Small intestine (tissue), 7 donors: ENCODE data around the gene IPO4. TPM values are rescaled to one million over a fixed set of nuclear protein-coding genes. Genes with fewer than 3 reads are reported as not detected.
"Not testable (repeated sequence)": the region's sequence is repeated elsewhere in the genome, so short reads cannot be mapped to it uniquely, and the experiment has no call there.

Experiments
- DNase-seq, 2 donors: peaks; one replicate each; pipeline versions ENCODE4 v3.0.0 to v3.0.0-alpha.2; 2013
- FAIRE-seq: peaks from 2 replicates; lab custom pipeline; 2012; peaks lifted over from hg19 to GRCh38; lab: Jason Lieb, UNC
- H3K27ac ChIP-seq, 3 donors: one replicate each; pipeline ENCODE4 v1.5.1; 2013; ENCODE audit warnings: low read length in 2 of 3, mild to moderate bottlenecking in 2 of 3, control low read depth in 1 of 3, inconsistent platforms in 1 of 3, low read depth in 1 of 3, moderate library complexity in 1 of 3
- H3K27me3 ChIP-seq, 3 donors: one replicate each; pipeline ENCODE4 v1.6.1; 2013; ENCODE audit warnings: low read length in 3 of 3, inconsistent platforms in 1 of 3; ENCODE audit not compliant: control insufficient read depth in 3 of 3, insufficient read depth in 3 of 3
- H3K36me3 ChIP-seq, 3 donors: one replicate each; pipeline ENCODE4 v1.6.1; 2013; ENCODE audit warnings: low read length in 3 of 3, inconsistent platforms in 1 of 3, low read depth in 1 of 3, mild to moderate bottlenecking in 1 of 3, moderate library complexity in 1 of 3; ENCODE audit not compliant: control insufficient read depth in 3 of 3, insufficient read depth in 2 of 3
- H3K4me1 ChIP-seq, 3 donors: one replicate each; pipeline ENCODE4 v1.6.1; 2013; ENCODE audit warnings: low read length in 2 of 3, inconsistent platforms in 1 of 3, low read depth in 1 of 3, mild to moderate bottlenecking in 1 of 3, moderate library complexity in 1 of 3; ENCODE audit not compliant: control insufficient read depth in 3 of 3, insufficient read depth in 2 of 3
- H3K4me3 ChIP-seq, 3 donors: one replicate each; pipeline ENCODE4 v1.5.1; 2013; ENCODE audit warnings: low read length in 3 of 3, control low read depth in 1 of 3, inconsistent platforms in 1 of 3, low read depth in 1 of 3, mild to moderate bottlenecking in 1 of 3, moderate library complexity in 1 of 3
- H3K9me3 ChIP-seq, 2 donors: one replicate each; pipeline ENCODE4 v1.6.1; 2013; ENCODE audit warnings: low read depth in 1 of 2, low read length in 1 of 2; ENCODE audit not compliant: control insufficient read depth in 2 of 2, insufficient read depth in 1 of 2
- WGBS, 3 donors: extraction: QIAGEN DNeasy Blood & Tissue Kit; methylation state at CpG; one replicate each; pipeline ENCODE4 v1.1.7; 2013; 5-methylcytosine and 5-hydroxymethylcytosine counted together
- polyA plus RNA-seq, 4 donors: library from polyadenylated mRNA; stranded (reverse) in 3 of 4; unstranded in 1 of 4; fragments of 200-250 nt in 3 of 4; fragments of 120-200 nt in 1 of 4; gene quantifications; one replicate each; pipeline versions ENCODE4 v1.2.1 to v1.2.3, GENCODE V29; 2013
- donor health status: healthy with polysubstance abuse.
- donor health status: control.
- donor health status: control.
- donor health status: Bipolar disorder and iron deficiency.
- donor health status: healthy.

IPO4 gene
- polyA plus RNA-seq, 4 donors: 3.2 to 24.4 (median 12.5) TPM

DNA sequence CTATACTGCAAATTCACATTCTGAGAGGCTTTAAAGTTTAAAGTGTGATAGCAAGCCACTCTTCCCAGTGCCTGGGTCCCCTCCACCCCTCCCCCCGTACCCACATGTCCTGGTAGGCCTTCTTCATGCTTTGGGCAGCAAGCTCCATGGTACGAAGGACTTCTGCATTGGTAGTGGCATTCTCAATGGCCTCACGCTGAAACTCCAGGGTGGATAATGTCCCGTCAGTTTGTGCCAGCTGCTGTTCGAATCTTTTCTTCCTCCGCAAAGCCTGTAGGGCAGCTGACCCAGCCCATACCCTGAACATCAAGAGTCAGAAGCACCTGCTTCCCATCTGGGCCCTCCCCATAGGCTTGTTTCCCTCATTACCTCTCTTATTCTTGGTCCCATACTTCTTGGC, 22.7 kb upstream of the IPO4 start:
- no peak overlapping the region for H3K27ac ChIP-seq
- no peaks in the 10 kb centered on the region for H3K9me3 ChIP-seq
- no peaks in the 10 kb centered on the region for H3K27me3 ChIP-seq
- FAIRE-seq (no peak), DNase-seq (no peak)
- peaks cover 0 to 18% (median 0%) of the 10 kb centered on the region in 3 donors for H3K4me1 ChIP-seq
- peaks cover 0 to 43% (median 10%) of the 10 kb centered on the region in 3 donors for H3K36me3 ChIP-seq
- WGBS, 3 donors: 91 to 94% (median 94%) methylated on average over 6 of the region's 6 CpGs
- H3K4me3 ChIP-seq: no peak overlapping the region

DNA sequence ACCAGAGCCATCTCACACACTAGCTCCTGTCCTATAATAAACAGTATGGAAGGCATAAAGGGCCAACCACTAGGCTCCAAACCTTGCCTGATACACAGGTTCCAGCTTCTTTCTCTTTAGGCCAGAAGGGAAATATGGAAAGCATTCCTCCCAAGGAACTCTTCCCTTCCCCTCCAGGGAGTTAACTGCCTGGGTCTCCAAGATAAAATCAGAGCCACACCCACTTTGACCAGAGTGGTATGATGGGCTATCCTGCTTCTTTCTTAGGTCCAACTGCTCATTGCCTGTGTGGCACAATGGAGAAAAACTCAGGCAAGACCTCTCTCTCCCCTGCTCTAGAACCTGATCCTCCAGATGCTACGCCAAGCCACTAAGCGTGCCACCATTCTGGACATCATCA, 19.0 kb upstream of the IPO4 start:
- Histone ChIP-seq H3K4me1 (no peaks in the 10 kb centered on the region), H3K9me3 (peaks cover 0 to 2% of the 10 kb centered on the region in 2 donors), H3K27ac (no peak overlapping the region), H3K36me3 (peaks cover 8 to 53% (median 10%) of the 10 kb centered on the region in 3 donors), H3K4me3 (no peak overlapping the region), H3K27me3 (no peaks in the 10 kb centered on the region)
- WGBS, 3 donors: 96 to 100% (median 100%) methylated on average over 2 of the region's 2 CpGs
- DNase-seq (no peak), FAIRE-seq (no peak)

DNA sequence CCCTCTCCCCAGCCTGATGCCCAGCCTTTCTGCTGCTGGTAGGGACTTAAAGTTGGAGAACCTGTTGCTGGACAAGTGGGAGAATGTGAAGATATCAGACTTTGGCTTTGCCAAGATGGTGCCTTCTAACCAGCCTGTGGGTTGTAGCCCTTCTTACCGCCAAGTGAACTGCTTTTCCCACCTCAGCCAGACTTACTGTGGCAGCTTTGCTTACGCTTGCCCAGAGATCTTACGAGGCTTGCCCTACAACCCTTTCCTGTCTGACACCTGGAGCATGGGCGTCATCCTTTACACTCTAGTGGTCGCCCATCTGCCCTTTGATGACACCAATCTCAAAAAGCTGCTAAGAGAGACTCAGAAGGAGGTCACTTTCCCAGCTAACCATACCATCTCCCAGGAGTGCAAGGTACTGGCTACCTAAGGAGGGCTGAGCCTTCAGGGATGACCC, 18.5 kb upstream of the IPO4 start:
- no peak overlapping the region for H3K27ac ChIP-seq
- no peak overlapping the region for H3K4me3 ChIP-seq
- peaks cover 8 to 55% (median 10%) of the 10 kb centered on the region in 3 donors for H3K36me3 ChIP-seq
- H3K27me3 ChIP-seq: no peaks in the 10 kb centered on the region
- WGBS, 3 donors: 87 to 95% (median 95%) methylated on average over 5 of the region's 5 CpGs
- peaks cover 0 to 6% of the 10 kb centered on the region in 2 donors for H3K9me3 ChIP-seq
- no peak for FAIRE-seq
- no peaks in the 10 kb centered on the region for H3K4me1 ChIP-seq
- DNase-seq: no peak

DNA sequence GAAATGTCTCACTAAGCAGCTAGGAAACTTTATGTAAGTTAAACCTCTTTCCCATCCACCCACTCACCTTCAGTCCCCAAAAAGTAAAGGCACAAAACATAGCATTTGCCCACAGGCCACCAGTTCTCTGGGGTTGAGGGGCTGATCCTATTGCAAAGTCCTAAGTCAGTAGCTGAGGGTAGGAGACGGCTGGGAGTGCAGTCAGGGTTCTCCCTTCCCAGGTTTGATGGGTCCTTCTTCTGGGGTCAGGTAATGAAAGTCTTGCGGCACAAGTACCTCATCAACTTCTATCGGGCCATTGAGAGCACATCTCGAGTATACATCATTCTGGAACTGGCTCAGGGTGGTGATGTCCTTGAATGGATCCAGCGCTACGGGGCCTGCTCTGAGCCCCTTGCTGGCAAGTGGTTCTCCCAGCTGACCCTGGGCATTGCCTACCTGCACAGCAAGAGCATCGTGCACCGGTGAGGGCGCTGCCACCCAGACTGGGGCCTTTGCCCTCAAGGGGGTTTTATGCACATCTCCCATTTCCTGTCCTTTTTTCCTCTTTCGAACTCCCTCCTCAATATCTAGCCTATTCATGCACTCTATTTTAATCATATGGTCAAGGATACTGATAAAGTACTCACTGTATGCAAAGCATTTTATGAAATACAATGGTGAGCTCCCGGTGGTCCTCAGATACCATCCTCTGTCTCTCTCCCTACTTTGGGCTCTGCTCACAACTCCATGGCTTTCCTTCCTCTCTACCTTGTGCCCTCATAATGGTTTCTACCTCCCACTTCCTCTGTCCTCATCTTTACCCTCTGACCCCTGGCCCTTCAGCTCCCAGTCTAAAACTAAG, 17.9 kb upstream of the IPO4 start:
- no peak overlapping the region for H3K4me3 ChIP-seq
- no peak for FAIRE-seq
- H3K9me3 ChIP-seq: peaks cover 0 to 11% of the 10 kb centered on the region in 2 donors
- peaks cover 10 to 58% (median 10%) of the 10 kb centered on the region in 3 donors for H3K36me3 ChIP-seq
- no peaks in the 10 kb centered on the region for H3K27me3 ChIP-seq
- H3K27ac ChIP-seq: no peak overlapping the region
- no peaks in the 10 kb centered on the region for H3K4me1 ChIP-seq
- WGBS, 3 donors: 95 to 99% (median 96%) methylated on average over 11 of the region's 11 CpGs
- DNase-seq: no peak

DNA sequence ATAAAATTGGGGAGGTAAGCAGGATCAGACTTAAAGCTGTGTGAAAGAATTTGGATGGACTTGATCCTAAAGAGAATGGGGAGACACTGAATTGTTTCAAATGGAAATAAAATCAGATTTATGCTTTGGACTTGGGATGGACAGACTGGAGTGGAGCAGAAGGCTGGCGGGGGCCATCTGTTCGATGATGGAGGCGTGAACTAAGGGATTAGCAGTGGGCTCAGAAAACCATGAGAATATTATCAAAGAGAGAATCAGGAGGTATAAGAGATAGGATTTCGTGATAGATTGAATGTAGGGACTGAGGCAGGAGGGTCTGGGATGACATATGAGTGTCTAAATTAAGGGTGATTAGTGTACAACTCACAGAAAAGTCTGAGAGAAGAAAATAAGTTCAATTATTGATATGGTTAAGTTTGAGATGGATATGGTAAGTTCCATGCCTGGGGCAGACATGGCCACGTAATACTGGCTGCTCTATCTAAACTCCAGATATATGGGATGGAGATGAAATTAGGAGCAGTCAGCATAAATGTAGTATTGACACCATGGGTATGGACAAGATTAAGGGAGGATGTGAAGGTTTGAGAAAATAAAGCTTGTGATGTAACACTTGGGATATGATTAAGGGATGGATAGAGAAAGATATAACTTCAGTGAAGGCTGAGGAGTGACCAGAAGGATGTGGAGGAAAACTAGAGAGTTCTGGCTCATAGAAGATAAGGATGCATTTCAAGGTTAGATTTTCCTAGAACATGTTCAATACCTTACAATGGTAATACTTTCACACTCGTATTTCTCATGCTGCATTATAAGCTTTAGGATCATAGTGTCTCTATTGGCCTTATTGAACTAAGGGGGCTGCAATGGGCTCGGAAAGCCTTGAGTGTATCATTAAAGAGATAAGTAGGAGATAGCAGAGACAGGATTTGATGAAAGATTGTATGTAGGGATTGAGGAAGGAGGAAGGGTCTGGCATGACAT, 15.8 kb upstream of the IPO4 start:
- H3K4me1 ChIP-seq: no peaks in the 10 kb centered on the region
- FAIRE-seq: no peak
- H3K9me3 ChIP-seq: peaks cover 0 to 15% of the 10 kb centered on the region in 2 donors
- no peak for DNase-seq
- H3K36me3 ChIP-seq: peaks cover 6 to 52% (median 10%) of the 10 kb centered on the region in 3 donors
- WGBS, 3 donors: 91 to 97% (median 95%) methylated on average over 7 of the region's 7 CpGs
- H3K27me3 ChIP-seq: no peaks in the 10 kb centered on the region
- H3K27ac ChIP-seq: no peak overlapping the region
- H3K4me3 ChIP-seq: no peak overlapping the region

DNA sequence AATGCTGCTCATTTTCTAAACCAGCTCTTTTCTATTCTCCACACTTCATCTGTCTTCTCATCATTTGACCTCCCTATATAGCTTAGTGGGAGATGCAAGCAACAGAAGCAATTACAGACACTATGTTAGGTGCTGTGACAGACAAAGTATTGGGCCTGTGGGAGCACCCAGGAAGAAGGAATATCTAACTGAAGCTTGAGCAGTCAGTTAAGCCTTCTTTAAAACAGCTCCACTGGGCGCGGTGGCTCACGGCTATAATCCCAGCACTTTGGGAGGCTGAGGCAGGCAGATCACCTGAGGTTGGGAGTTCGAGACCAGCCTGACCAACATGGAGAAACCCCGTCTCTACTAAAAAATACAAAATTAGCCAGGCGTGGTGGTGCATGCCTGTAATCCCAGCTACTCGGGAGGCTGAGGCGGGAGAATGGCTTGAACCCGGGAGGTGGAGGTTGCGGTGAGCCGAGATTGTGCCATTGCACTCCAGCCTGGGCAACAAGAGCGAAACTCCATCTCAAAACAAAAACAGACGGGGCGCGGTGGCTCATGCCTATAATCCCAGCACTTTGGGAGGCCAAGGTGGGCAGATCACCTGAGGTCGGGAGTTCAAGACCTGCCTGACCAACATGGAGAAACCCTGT, 14.8 kb upstream of the IPO4 start:
- not testable (repeated sequence) for FAIRE-seq, H3K27ac ChIP-seq, H3K4me1 ChIP-seq, H3K4me3 ChIP-seq, H3K27me3 ChIP-seq, DNase-seq
- Histone ChIP-seq H3K36me3 (peaks cover 2 to 51% (median 12%) of the 10 kb centered on the region in 3 donors), H3K9me3 (peaks cover 0 to 15% of the 10 kb centered on the region in 2 donors)
- WGBS, 3 donors: 97 to 99% (median 98%) methylated on average over 13 to 16 of the region's 16 CpGs

DNA sequence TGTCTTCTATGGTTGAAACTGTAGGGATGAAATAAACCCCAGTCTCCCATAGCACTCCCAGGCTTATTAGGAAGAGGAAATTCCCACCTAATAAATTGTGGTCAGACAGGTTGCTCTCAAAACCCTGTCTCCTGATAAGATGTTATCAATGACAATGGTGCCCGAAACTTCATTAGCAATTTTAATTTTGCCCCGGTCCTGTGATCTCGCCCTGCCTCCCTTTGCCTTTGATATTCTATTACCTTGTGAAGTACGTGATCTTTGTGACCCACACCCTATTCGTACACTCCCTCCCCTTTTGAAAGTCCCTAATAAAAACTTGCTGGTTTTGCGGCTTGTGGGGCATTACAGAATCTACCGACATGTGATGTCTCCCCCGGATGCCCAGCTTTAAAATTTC, 13.9 kb upstream of the IPO4 start:
- H3K27ac ChIP-seq, H3K4me1 ChIP-seq, H3K27me3 ChIP-seq, H3K4me3 ChIP-seq, DNase-seq, FAIRE-seq: not testable (repeated sequence)
- Histone ChIP-seq H3K36me3 (peaks cover 2 to 46% (median 12%) of the 10 kb centered on the region in 3 donors), H3K9me3 (peaks cover 0 to 15% of the 10 kb centered on the region in 2 donors)
- WGBS, 3 donors: 91 to 98% (median 97%) methylated on average over 8 of the region's 8 CpGs
